Effector CD4-positive, alpha-beta T cell (primary cell): ENCODE results near the gene PCDHA11.
"Not testable (repeated sequence)": the region's sequence is repeated elsewhere in the genome, so short reads cannot be mapped to it uniquely, and the experiment has no call there.

Experiments used
- DNase-seq: peaks from one replicate; pipeline ENCODE4 v3.0.0-alpha.2; 2020

PCDHA11 gene

DNA sequence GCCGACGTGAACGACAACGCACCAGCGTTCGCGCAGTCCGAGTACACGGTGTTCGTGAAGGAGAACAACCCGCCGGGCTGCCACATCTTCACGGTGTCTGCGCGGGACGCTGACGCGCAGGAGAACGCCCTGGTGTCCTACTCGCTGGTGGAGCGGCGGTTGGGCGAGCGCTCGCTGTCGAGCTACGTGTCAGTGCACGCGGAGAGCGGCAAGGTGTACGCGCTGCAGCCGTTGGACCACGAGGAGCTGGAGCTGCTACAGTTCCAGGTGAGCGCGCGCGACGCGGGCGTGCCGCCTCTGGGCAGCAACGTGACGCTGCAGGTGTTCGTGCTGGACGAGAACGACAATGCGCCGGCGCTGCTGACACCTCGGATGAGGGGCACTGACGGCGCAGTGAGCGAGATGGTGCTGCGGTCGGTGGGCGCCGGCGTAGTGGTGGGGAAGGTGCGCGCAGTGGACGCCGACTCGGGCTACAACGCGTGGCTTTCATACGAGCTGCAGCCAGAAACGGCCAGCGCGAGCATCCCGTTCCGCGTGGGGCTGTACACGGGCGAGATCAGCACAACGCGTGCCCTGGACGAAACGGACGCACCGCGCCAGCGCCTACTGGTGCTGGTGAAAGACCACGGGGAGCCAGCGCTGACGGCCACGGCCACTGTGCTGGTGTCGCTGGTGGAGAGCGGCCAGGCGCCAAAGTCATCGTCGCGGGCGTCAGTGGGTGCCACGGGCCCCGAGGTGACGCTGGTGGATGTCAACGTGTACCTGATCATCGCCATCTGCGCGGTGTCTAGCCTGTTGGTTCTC, 18.7 kb upstream of the PCDHA11 start:
- not testable (repeated sequence) for DNase-seq

DNA sequence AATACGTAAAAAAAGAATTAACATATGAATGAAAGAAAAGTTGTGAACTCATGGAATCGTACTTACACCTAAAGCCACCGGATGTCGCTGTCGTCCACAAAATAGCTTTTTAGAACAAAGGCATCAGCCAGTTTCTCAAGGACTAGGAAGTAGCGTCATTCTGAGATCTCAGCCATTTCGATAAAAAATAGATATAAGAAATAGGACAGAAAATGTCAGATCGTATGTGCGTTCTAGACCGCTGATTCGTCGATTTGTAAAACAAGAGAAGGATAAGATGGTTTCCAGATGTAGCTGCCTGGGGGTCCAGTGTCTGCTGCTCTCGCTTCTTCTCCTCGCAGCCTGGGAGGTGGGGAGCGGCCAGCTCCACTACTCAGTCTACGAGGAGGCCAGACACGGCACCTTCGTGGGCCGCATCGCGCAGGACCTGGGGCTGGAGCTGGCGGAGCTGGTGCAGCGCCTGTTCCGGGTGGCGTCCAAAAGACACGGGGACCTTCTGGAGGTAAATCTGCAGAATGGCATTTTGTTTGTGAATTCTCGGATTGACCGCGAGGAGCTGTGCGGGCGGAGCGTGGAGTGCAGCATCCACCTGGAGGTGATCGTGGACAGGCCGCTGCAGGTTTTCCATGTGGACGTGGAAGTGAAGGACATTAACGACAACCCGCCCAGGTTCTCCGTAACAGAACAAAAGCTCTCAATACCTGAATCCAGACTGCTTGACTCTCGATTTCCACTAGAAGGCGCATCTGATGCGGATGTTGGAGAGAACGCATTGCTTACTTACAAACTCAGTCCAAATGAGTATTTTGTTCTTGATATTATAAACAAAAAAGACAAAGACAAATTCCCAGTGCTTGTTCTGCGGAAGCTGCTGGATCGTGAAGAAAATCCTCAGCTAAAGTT, 12.7 kb upstream of the PCDHA11 start, which contains the start of gene PCDHA10:
PCDHA10 (plus strand) TSS at position 126 of the 903 bp plus-strand sequence; CDS start at position 278, 152 bp downstream.
- no peak for DNase-seq

DNA sequence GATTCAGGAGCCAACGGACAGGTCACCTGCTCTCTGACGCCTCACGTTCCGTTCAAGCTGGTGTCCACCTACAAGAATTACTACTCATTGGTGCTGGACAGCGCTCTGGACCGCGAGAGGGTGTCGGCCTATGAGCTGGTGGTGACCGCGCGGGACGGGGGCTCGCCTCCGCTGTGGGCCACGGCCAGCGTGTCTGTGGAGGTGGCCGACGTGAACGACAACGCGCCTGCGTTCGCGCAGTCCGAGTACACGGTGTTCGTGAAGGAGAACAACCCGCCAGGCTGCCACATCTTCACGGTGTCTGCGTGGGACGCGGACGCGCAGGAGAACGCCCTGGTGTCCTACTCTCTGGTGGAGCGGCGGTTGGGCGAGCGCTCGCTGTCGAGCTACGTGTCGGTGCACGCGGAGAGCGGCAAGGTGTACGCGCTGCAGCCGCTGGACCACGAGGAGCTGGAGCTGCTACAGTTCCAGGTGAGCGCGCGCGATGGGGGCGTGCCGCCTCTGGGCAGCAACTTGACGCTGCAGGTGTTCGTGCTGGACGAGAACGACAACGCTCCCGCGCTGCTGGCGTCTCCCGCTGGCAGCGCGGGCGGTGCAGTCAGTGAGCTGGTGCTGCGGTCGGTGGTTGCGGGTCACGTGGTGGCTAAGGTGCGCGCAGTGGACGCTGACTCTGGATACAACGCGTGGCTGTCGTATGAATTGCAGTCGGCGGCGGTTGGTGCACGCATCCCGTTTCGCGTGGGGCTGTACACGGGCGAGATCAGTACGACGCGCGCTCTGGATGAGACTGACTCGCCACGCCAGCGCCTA, 11.4 kb upstream of the PCDHA11 start:
- no peak for DNase-seq

DNA sequence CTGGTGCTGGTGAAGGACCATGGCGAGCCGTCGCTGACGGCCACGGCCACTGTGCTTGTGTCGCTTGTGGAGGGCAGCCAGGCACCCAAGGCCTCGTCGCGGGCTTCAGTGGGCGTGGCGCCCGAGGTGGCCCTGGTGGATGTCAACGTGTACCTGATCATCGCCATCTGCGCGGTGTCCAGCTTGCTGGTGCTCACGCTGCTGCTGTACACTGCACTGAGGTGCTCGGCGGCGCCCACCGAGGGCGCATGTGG, 10.8 kb upstream of the PCDHA11 start:
- no peak for DNase-seq

DNA sequence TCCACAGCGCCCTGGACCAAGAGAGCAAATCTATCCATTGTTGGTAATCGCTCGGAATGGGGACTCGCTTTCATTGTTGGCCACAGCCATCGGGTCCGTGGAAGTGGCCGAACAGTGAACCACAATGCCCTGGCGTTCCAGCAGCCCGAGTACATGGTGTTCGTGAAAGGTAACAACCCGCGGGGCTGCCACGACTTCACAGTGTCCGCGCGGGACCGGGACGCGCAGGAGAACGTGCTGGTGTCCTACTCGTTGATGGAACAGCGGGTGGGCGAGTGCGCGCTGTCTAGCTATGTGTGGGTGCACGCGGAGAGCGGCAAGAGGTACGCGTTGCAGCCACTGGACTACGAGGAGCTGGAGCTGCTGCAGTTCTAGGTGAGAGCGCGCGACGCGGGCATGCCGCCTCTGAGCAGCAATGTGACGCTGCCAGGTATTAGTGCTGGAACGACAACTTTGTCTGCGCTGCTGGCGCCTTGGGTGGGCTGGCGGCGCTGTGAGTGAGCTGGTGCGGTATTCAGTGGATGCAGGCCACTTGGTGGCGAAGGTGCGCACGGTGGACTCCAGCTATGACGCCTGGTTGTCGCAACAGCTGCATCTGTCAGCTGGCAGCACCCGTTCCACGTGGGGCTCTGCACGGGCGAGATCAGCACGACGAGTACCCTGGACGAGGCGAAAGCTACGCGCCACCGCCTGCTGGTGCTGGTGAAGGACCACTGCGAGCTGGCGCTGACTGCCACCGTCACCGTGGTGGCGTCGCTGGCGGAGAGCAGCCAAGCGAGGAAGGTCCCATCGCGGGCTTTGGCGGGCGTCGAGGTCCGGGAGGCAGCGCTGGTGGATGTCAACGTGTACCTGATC, 6.1 kb upstream of the PCDHA11 start:
- DNase-seq: no peak

DNA sequence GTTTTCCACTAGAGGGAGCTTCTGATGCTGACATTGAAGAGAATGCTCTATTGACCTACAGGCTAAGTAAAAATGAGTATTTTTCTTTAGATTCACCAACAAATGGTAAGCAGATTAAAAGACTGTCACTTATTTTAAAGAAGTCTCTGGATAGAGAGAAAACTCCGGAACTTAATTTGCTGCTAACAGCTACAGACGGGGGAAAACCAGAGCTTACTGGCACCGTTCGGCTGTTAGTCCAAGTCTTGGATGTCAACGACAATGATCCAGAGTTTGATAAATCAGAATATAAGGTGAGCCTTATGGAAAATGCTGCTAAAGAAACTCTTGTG, 764 bp downstream of the PCDHA11 start:
- no peak for DNase-seq

DNA sequence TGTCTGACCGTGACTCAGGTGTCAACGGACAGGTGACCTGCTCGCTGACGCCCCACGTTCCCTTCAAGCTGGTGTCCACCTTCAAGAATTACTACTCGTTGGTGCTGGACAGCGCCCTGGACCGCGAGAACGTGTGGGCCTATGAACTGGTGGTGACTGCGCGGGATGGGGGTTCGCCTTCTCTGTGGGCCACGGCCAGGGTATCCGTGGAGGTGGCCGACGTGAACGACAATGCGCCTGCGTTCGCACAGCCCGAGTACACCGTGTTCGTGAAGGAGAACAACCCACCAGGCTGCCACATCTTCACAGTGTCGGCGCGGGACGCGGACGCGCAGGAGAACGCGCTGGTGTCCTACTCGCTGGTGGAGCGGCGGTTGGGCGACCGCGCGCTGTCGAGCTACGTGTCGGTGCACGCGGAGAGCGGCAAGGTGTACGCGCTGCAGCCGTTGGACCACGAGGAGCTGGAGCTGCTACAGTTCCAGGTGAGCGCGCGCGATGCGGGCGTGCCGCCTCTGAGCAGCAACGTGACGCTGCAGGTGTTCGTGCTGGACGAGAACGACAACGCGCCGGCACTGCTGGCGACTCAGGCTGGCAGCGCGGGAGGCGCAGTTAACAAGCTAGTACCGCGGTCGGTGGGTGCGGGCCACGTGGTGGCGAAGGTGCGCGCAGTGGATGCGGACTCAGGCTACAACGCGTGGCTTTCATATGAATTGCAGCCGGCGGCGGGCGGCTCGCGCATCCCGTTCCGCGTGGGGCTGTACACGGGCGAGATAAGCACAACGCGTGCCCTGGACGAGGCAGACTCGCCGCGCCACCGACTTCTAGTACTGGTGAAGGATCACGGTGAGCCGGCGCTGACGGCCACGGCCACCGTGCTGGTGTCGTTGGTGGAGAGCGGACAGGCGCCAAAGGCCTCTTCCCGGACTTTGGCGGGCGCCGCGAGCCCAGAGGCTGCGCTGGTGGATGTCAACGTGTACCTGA, 1.8 kb downstream of the PCDHA11 start:
- DNase-seq: no peak

DNA sequence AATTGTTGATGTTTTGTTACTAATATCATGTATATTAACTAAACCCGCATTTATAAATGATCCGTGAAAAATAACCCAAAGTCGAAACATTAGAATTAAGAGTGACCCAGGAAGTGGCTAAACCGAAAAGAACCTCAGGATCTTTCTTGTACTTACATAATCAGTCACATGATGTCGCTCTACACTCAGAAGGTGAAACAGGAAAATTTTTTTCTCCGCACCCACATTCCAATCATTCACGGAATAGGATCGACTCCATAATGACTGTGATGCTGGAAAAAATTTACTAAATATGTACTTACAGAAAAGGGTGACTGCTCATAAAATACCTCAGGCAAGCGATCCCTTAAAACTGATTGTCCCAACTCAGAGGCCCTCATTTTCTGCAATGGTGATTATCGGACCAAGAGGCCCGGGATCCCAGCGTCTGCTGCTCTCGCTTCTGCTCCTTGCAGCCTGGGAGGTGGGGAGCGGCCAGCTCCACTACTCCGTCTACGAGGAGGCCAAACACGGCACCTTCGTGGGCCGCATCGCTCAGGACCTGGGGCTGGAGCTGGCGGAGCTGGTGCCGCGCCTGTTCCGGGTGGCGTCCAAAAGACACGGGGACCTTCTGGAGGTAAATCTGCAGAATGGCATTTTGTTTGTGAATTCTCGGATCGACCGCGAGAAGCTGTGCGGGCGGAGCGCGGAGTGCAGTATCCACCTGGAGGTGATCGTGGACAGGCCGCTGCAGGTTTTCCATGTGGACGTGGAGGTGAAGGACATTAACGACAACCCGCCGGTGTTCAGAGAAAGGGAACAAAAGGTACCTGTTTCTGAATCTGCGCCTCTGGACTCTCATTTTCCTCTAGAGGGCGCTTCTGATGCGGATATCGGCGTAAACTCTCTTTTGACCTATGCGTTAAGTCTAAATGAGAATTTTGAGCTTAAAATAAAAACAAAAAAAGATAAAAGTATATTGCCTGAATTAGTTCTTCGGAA, 6.6 kb downstream of the PCDHA11 start, which contains the start of gene PCDHA12:
PCDHA12 (plus strand) TSS at position 224 of the 981 bp plus-strand sequence; CDS start at position 389, 165 bp downstream.
- no peak for DNase-seq

DNA sequence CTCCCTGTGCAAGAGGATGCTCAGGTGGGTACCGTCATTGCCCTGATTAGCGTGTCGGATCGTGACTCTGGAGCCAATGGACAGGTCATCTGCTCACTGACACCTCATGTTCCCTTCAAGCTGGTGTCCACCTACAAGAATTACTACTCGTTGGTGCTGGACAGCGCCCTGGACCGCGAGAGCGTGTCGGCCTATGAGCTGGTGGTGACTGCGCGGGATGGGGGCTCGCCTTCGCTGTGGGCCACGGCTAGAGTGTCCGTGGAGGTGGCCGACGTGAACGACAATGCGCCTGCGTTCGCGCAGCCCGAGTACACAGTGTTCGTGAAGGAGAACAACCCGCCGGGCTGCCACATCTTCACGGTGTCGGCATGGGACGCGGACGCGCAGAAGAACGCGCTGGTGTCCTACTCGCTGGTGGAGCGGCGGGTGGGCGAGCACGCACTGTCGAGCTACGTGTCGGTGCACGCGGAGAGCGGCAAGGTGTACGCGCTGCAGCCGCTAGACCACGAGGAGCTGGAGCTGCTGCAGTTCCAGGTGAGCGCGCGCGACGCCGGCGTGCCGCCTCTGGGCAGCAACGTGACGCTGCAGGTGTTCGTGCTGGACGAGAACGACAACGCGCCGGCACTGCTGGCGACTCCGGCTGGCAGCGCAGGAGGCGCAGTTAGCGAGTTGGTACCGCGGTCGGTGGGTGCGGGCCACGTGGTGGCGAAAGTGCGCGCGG, 7.9 kb downstream of the PCDHA11 start:
- DNase-seq: not testable (repeated sequence)

DNA sequence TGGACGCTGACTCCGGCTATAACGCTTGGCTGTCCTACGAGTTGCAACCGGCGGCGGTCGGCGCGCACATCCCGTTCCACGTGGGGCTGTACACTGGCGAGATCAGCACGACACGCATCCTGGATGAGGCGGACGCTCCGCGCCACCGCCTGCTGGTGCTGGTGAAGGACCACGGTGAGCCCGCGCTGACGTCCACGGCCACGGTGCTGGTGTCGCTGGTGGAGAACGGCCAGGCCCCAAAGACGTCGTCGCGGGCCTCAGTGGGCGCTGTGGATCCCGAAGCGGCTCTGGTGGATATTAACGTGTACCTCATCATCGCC, 8.5 kb downstream of the PCDHA11 start:
- DNase-seq: no peak

DNA sequence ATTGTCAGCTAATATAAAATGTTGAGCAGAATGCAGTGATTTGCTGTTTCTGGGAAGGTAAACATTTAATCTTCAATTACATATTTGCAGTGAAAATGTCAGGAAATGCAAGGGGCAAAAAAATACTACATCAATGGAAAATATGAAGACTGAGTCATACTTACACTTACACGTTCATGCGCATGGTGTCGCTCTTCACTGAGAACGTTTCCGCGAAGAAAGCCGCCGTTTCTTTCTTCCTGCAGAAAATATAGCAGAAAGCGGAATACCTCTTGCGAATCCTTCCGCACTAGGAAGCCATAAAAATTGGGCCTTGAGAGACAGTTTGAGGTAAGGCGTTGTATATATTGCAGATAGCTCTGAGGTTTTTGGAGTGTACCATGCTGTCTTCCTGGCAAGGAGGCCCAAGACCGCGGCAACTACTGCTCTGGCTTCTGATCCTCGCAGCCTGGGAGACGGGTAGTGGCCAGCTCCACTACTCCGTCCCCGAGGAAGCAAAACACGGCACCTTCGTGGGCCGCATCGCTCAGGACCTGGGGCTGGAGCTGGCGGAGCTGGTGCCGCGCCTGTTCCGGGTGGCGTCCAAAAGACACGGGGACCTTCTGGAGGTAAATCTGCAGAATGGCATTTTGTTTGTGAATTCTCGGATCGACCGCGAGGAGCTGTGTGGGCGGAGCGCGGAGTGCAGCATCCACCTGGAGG, 13.3 kb downstream of the PCDHA11 start, which contains the start of gene PCDHA13:
PCDHA13 (plus strand) TSS at position 236 of the 702 bp plus-strand sequence; CDS start at position 381, 145 bp downstream.
- no peak for DNase-seq

DNA sequence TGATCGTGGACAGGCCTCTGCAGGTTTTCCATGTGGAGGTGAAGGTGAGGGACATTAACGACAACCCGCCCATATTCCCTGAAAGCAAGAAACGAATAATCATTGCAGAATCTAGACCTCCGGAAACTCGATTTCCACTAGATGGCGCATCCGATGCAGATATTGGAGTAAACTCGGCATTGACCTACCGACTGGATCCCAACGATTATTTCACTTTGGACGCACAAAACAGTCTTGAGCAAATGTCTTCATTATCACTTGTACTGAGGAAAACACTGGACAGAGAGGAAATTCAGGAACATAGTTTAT, 13.8 kb downstream of the PCDHA11 start:
- no peak for DNase-seq

DNA sequence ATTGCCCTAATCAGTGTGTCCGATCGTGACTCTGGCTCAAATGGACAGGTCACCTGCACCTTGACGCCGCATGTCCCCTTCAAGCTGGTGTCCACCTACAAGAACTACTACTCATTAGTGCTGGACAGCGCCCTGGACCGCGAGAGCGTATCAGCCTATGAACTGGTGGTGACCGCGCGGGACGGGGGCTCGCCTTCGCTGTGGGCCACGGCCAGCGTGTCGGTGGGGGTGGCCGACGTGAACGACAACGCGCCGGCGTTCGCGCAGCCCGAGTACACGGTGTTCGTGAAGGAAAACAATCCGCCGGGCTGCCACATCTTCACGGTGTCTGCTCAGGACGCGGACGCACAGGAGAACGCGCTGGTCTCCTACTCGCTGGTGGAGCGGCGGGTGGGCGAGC, 14.6 kb downstream of the PCDHA11 start:
- no peak for DNase-seq

DNA sequence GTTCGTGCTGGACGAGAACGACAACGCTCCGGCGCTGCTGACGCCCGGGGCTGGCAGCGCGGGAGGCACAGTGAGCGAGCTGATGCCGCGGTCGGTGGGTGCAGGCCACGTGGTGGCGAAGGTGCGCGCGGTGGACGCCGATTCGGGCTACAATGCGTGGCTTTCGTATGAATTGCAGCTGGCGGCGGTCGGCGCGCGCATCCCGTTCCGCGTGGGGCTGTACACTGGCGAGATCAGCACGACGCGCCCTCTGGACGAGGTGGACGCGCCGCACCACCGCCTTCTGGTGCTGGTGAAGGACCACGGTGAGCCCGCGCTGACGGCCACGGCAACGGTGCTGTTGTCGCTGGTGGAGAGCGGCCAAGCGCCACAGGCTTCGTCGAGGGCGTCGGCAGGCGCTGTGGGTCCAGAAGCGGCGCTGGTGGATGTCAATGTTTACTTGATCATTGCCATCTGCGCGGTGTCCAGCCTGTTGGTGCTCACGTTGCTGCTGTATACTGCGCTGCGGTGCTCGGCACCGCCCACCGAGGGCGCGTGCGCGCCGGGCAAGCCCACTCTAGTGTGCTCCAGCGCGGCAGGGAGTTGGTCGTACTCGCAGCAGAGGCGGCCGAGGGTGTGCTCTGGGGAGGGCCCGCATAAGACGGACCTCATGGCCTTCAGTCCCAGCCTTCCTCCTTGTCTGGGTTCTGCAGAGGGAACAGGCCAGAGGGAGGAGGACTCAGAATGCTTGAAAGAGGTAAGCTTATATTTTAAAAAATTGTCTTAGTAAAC, 15.4 kb downstream of the PCDHA11 start:
- no peak for DNase-seq

DNA sequence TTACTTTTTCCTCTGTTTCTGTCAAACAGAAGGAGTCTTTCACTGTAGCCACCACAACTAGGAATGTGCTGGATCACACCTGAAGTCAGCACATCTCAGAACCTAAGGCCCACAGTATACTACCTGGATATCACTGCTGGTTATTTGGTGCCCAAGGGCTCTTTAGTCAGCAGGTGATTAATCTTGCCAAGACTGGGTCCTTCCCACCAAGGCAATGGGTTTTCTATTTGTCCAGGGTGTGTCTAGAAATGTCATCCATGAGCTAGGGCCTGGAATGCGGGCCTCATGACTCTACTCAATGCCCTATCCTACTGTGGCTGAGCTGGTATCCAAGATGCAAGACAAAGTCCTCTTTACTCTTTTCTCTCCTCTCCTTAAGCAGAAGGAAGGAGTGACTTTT, 47.6 kb downstream of the PCDHA11 start:
- DNase-seq: no peak
